Lower leg skin (tissue), 4 donors: ENCODE data around the gene TAPT1. TPM values are rescaled to one million over a fixed set of nuclear protein-coding genes. Genes with fewer than 3 reads are reported as not detected.

ENCODE experiments used
- DNase-seq, 2 donors: peaks; one replicate each; pipeline ENCODE4 v3.0.0-alpha.2; 2019; ENCODE audit warnings: low spot score in 2 of 2
- H3K4me3 ChIP-seq: fragments of 200-600 bp; sonication (generic); 2 replicates; pipeline ENCODE4 v1.5.1; 2017; ENCODE audit warnings: mild to moderate bottlenecking, low read depth; ENCODE audit not compliant: poor library complexity, severe bottlenecking
- CTCF ChIP-seq, 3 donors: fragments of 450-650 bp; IDR thresholded peaks; one replicate each; pipeline ENCODE4 v1.5.1; 2016; ENCODE audit warnings: antibody characterized with exemption in 3 of 3, mild to moderate bottlenecking in 3 of 3, moderate library complexity in 2 of 3
- POLR2A ChIP-seq, 2 donors: fragments of 450-650 bp; IDR thresholded peaks; one replicate each; pipeline ENCODE4 v1.6.1; 2016 to 2017; ENCODE audit warnings: antibody characterized with exemption in 2 of 2, mild to moderate bottlenecking in 1 of 2, moderate library complexity in 1 of 2
- WGBS, 2 donors: methylation state at CpG; one replicate each; pipeline ENCODE4 v1.1.5; 2018; 5-methylcytosine and 5-hydroxymethylcytosine counted together
- intact Hi-C: fragments of 100-400 bp; cut with DNase I; formaldehyde crosslinking; loops from one replicate; pipeline ENCODE4 v1.15.0; 2023; ENCODE audit warnings: low total_unique reads
- total RNA-seq, 4 donors: library from RNA; depleted of rRNA; stranded (reverse); fragments of >200 nt; gene quantifications; one replicate each; pipeline ENCODE4 v1.1.0, GENCODE V29; 2016

TAPT1 gene
- total RNA-seq, 4 donors from 2014 or later = 10.5 to 31.0 (median 18.7) TPM

DNA sequence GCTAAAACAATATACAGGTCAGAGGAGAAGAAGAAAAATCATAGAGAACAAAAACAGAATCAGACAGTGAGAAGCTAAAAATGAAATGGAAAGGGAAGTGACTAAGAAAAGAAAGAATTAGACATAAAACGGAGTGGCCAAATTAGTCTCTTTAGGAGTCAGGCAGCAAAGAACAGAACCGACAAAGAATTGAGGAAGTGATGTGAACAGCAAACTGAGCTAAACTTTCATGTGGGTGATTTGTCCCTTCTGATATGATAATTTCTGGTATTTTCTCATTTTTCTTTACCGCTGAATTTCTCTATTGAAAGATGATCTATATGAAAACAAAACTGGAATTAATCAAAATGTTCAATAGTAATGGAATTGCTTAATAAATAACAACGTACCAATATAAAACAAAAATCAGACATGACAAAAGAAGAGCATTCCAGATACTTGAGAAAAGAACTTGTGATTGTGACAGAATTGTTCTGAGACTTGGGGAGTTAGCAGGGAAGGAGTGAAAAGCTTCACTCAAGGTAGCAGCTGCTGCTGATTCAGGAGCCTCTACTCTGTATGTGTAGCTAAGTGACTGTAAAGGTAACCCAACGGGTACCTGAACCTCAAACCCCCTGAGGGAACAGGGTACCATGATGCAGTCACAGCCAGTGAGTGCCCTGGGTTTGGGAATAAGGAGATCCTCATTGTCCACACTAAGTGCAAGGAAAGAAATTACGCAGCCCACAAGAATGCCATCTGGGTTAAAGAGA, 8.8 kb downstream of the TAPT1 start:
- DNase-seq = no peak
- WGBS, 2 donors = 77 to 82% methylated on average over 6 of the region's 6 CpGs
- intact Hi-C loops = no loop called here
- no peak overlapping the region for H3K4me3 ChIP-seq
- TF ChIP-seq POLR2A (IDR thresholded peaks at IDR 0.05) = no peak
- no peak for TF ChIP-seq CTCF (IDR thresholded peaks at IDR 0.05)

DNA sequence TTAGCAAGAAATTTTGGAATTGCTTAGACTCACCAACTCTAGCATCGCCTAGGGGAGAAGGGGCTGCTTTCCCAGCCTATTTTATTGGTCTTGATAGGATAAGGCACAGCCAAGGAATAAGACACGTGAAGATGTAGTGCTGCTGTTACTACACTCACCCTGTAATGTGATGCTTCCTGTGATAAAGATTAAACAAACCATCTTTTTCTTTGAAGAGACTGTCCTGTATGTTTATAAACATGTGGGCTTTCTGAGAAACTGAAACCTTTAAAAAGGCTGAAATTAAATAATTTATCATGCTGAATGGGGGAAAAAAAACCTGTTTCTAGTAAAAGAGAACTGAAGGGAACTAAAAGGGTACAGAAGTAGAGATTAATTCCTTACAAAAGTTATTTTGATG, 13.2 kb downstream of the TAPT1 start:
- no peak for TF ChIP-seq POLR2A (IDR thresholded peaks at IDR 0.05)
- no peak for TF ChIP-seq CTCF (IDR thresholded peaks at IDR 0.05)
- 84 to 86% methylated on average over 2 of the region's 2 CpGs for WGBS, 2 donors
- DNase-seq = no peak
- H3K4me3 ChIP-seq = no peak overlapping the region
- intact Hi-C loops = no loop called here

GRCh38 chr4:16212138-16212782, 14.0 kb downstream of the TAPT1 start:
- intact Hi-C loops = no loop called here
- DNase-seq = no peak
- TF ChIP-seq CTCF (IDR thresholded peaks at IDR 0.05) (no peak), POLR2A (IDR thresholded peaks at IDR 0.05) (no peak)
- WGBS, 2 donors = 88 to 91% methylated on average over 3 of the region's 3 CpGs
- no peak overlapping the region for H3K4me3 ChIP-seq

DNA sequence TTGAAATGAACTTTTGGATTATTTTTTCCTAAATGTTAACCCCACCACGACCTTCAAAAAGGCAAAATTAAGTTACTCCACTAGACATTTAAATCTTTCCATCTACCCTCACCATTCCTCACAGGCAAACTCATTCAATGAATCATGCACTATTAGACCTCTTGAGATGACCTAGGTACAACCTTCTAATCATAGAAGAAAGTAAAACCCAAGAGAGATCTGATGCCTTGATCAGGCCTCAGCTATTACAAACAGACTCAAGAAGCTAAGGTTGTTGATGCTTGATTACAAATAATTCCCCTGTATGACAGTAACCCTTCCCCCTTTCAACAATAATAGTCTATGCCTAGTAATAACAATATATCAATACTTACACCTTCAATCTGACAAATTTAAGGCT, 18.9 kb downstream of the TAPT1 start:
- WGBS, 2 donors = 81 to 83% methylated on average over 1 of the region's 1 CpG
- H3K4me3 ChIP-seq = no peak overlapping the region
- no peak for DNase-seq
- TF ChIP-seq POLR2A (IDR thresholded peaks at IDR 0.05) = no peak
- TF ChIP-seq CTCF (IDR thresholded peaks at IDR 0.05) = no peak
- intact Hi-C loops = no loop called here

DNA sequence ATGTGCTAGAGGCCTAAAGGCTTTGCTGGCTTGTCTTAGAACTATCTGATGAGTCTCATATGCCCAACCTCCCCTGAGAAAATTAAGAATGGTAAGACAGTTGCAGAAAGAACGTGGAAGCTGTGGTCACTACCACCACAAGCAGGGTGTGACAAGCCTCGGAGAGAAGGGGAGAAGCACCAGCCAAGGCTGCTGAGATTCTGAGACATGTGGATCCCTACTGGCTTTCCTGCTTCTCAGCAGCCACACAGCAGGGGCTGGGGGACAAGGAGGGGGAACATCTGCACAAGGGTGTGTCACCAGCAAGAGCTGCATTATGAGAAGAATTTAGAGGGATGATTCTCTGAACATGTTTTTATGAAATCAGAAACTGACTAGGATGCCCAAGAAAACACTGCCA, 19.4 kb downstream of the TAPT1 start:
- TF ChIP-seq CTCF (IDR thresholded peaks at IDR 0.05) = no peak
- TF ChIP-seq POLR2A (IDR thresholded peaks at IDR 0.05) = no peak
- intact Hi-C loops = no loop called here
- H3K4me3 ChIP-seq = no peak overlapping the region
- 37 to 43% methylated on average over 2 of the region's 2 CpGs for WGBS, 2 donors
- DNase-seq = no peak
